Fibroblast of lung (primary cell): ENCODE data around the gene FAM53B. TPM values are rescaled to one million over a fixed set of nuclear protein-coding genes. Genes with fewer than 3 reads are reported as not detected.

ENCODE experiments used
- DNase-seq, 2 donors: peaks; one replicate each; pipeline versions ENCODE4 v3.0.0 to v3.0.0-alpha.2; 2010; ENCODE audit warnings: low read depth in 2 of 2
- H2AFZ ChIP-seq: 2 replicates; pipeline ENCODE4 v1.5.1; 2012; ENCODE audit warnings: low read length, control low read depth, inconsistent platforms
- H3K27ac ChIP-seq: 2 replicates; pipeline ENCODE4 v1.5.1; 2011; ENCODE audit warnings: low read length, control low read depth; ENCODE audit not compliant: insufficient read depth
- H3K27me3 ChIP-seq: 2 replicates; pipeline ENCODE4 v1.5.1; 2011; ENCODE audit warnings: mild to moderate bottlenecking, low read length; ENCODE audit not compliant: control insufficient read depth, insufficient read depth
- H3K36me3 ChIP-seq: 2 replicates; pipeline ENCODE4 v1.5.1; 2011; ENCODE audit warnings: low read length; ENCODE audit not compliant: control insufficient read depth, insufficient read depth
- H3K4me1 ChIP-seq: 2 replicates; pipeline ENCODE4 v1.5.1; 2011; ENCODE audit warnings: low read length; ENCODE audit not compliant: control insufficient read depth, insufficient read depth; ENCODE audit errors: extremely low read depth
- H3K4me2 ChIP-seq: 2 replicates; pipeline ENCODE4 v1.5.1; 2011; ENCODE audit warnings: low read length, control low read depth; ENCODE audit not compliant: insufficient read depth; ENCODE audit errors: extremely low read depth
- H3K4me3 ChIP-seq, 4 experiments: fragments of 200-600 bp in 1 of 4; sonication (generic) in 1 of 4; replicated peaks in 1 of 4; 2 replicates each; pipeline ENCODE4 v1.5.1; 2011 to 2016; ENCODE audit warnings: low read length in 4 of 4, low read depth in 3 of 4, mild to moderate bottlenecking in 3 of 4, control low read depth in 2 of 4, inconsistent platforms in 1 of 4, mixed read lengths in 1 of 4; ENCODE audit not compliant: insufficient read depth in 1 of 4; ENCODE audit errors: control extremely low read depth in 1 of 4
- H3K79me2 ChIP-seq: 2 replicates; pipeline ENCODE4 v1.5.1; 2012; ENCODE audit warnings: mild to moderate bottlenecking, low read length, inconsistent platforms; ENCODE audit not compliant: control insufficient read depth, insufficient read depth
- H3K9ac ChIP-seq: 2 replicates; pipeline ENCODE4 v1.5.1; 2011; ENCODE audit warnings: mild to moderate bottlenecking, low read length, control low read depth; ENCODE audit not compliant: insufficient read depth
- H3K9me3 ChIP-seq: 2 replicates; pipeline ENCODE4 v1.5.1; 2012; ENCODE audit warnings: low read depth, low read length; ENCODE audit not compliant: control insufficient read depth, insufficient read depth
- H4K20me1 ChIP-seq: 2 replicates; pipeline ENCODE4 v1.5.1; 2011; ENCODE audit warnings: low read length; ENCODE audit not compliant: control insufficient read depth, insufficient read depth; ENCODE audit errors: extremely low read depth
- CTCF ChIP-seq, 2 donors: IDR thresholded peaks in 1 of 2; conservative IDR thresholded peaks in 1 of 2; 1 replicate in 1 of 2; 2 replicates in 1 of 2; pipeline ENCODE4 v1.5.1; 2011 to 2012; ENCODE audit warnings: low read length in 2 of 2, control low read depth in 1 of 2, inconsistent platforms in 1 of 2, low read depth in 1 of 2, mild to moderate bottlenecking in 1 of 2
- EZH2 ChIP-seq: IDR thresholded peaks from 2 replicates; pipeline ENCODE4 v1.5.1; 2012; ENCODE audit warnings: low read length, control low read depth, mild to moderate bottlenecking; ENCODE audit errors: missing control alignments
- polyA plus RNA-seq, 2 donors: library from polyadenylated mRNA; depleted of rRNA in 1 of 2; stranded (reverse) in 1 of 2; unstranded in 1 of 2; fragments of >200 nt; gene quantifications; 2 replicates each; pipeline ENCODE4 v1.2.1, GENCODE V29; 2011 to 2012; ENCODE audit warnings: missing spikeins in 1 of 2
- total RNA-seq: library from RNA; depleted of rRNA; stranded (reverse); fragments of >200 nt; gene quantifications from 2 replicates; pipeline ENCODE4 v1.2.1, GENCODE V29; 2014

The FAM53B gene
- total and polyA plus RNA-seq, 2 donors (not counting 1 experiment from before 2014, with no cell fraction given): 2.2 to 11.7 TPM

- no peaks in the 10 kb centered on the region for H3K27me3 ChIP-seq
- H3K4me1 ChIP-seq: no peaks in the 10 kb centered on the region
- no peaks in the 10 kb centered on the region for H3K79me2 ChIP-seq
- H3K9me3 ChIP-seq: no peaks in the 10 kb centered on the region
- no peak for DNase-seq
- no peak overlapping the region for H3K9ac ChIP-seq
- no peak overlapping the region for H3K4me2 ChIP-seq
- no peak overlapping the region for H3K4me3 ChIP-seq
- no peak overlapping the region for H2AFZ ChIP-seq
- H4K20me1 ChIP-seq: no peaks in the 10 kb centered on the region
- no peak overlapping the region for H3K27ac ChIP-seq
- H3K36me3 ChIP-seq: no peaks in the 10 kb centered on the region
- no peak for TF ChIP-seq CTCF (conservative IDR thresholded peaks at IDR 0.05 in 1 of 2, IDR thresholded peaks at IDR 0.05 in 1 of 2; ENCODE audit: low read depth in 1 of 2, low read length in 2 of 2)
- no peak for TF ChIP-seq EZH2
These were observed 152.1 kb downstream of the FAM53B start for GRCh38 chr10:124592101-124592500.

- H2AFZ ChIP-seq: no peak overlapping the region
- no peaks in the 10 kb centered on the region for H3K4me1 ChIP-seq
- H3K27me3 ChIP-seq: no peaks in the 10 kb centered on the region
- TF ChIP-seq EZH2 (no peak), CTCF (conservative IDR thresholded peaks at IDR 0.05 in 1 of 2, IDR thresholded peaks at IDR 0.05 in 1 of 2; ENCODE audit: low read depth in 1 of 2, low read length in 2 of 2) (no peak)
- no peaks in the 10 kb centered on the region for H3K36me3 ChIP-seq
- DNase-seq: no peak
- no peak overlapping the region for H3K4me2 ChIP-seq
- H3K4me3 ChIP-seq: no peak overlapping the region
- H4K20me1 ChIP-seq: no peaks in the 10 kb centered on the region
- H3K27ac ChIP-seq: no peak overlapping the region
- no peaks in the 10 kb centered on the region for H3K9me3 ChIP-seq
- H3K9ac ChIP-seq: no peak overlapping the region
- no peaks in the 10 kb centered on the region for H3K79me2 ChIP-seq
These were observed 153.1 kb downstream of the FAM53B start for GRCh38 chr10:124591123-124591495.

- H3K27me3 ChIP-seq: no peaks in the 10 kb centered on the region
- TF ChIP-seq EZH2: no peak
- TF ChIP-seq CTCF (conservative IDR thresholded peaks at IDR 0.05 in 1 of 2, IDR thresholded peaks at IDR 0.05 in 1 of 2; ENCODE audit: low read depth in 1 of 2, low read length in 2 of 2): no peak
- no peaks in the 10 kb centered on the region for H3K36me3 ChIP-seq
- no peak overlapping the region for H3K4me3 ChIP-seq
- H3K9ac ChIP-seq: no peak overlapping the region
- DNase-seq: no peak
- H3K4me2 ChIP-seq: no peak overlapping the region
- H2AFZ ChIP-seq: no peak overlapping the region
- no peak overlapping the region for H3K27ac ChIP-seq
- no peaks in the 10 kb centered on the region for H3K4me1 ChIP-seq
- H3K9me3 ChIP-seq: no peaks in the 10 kb centered on the region
- no peaks in the 10 kb centered on the region for H4K20me1 ChIP-seq
- H3K79me2 ChIP-seq: no peaks in the 10 kb centered on the region
These were observed 153.7 kb downstream of the FAM53B start for GRCh38 chr10:124590216-124591122.
